SK-N-SH treated with all-trans-retinoic acid at 6 μM for 48 hours (cell line): Measurements from ENCODE around the gene RIMOC1.

ENCODE experiments used
- ATAC-seq: fragments of 200-7000 bp; cut with Tn5 transposase; 3 replicates; pipeline ENCODE4 v1.9.1; 2020; ENCODE audit warnings: mild to moderate bottlenecking, moderate library complexity
- ARNTL ChIP-seq: fragments of 450-650 bp; formaldehyde crosslinking; IDR thresholded peaks from 2 replicates; pipeline ENCODE4 v1.5.0; 2020; ENCODE audit warnings: low read depth, mild to moderate bottlenecking, moderate library complexity, borderline replicate concordance
- BACH2 ChIP-seq: fragments of 250-450 bp; sonication (Bioruptor Pico); IDR thresholded peaks from 2 replicates; pipeline ENCODE4 v1.9.0; 2021; ENCODE audit warnings: mild to moderate bottlenecking, borderline replicate concordance
- CSDC2 ChIP-seq: fragments of 250-450 bp; sonication (Bioruptor Pico); IDR thresholded peaks from 2 replicates; pipeline ENCODE4 v1.5.0; 2020; ENCODE audit warnings: mild to moderate bottlenecking, moderate library complexity
- GLIS3 ChIP-seq: fragments of 250-450 bp; sonication (Bioruptor Pico); IDR thresholded peaks from 2 replicates; pipeline ENCODE4 v1.5.0; 2020; ENCODE audit warnings: mild to moderate bottlenecking, moderate library complexity
- ISL1 ChIP-seq: fragments of 250-450 bp; sonication (Bioruptor Pico); IDR thresholded peaks from 2 replicates; pipeline ENCODE4 v2.1.2; 2022; ENCODE audit warnings: mild to moderate bottlenecking, moderate library complexity
- OSR1 ChIP-seq: fragments of 250-450 bp; sonication (Bioruptor Pico); IDR thresholded peaks from 2 replicates; pipeline ENCODE4 v1.8.0; 2022; ENCODE audit warnings: moderate library complexity, mild to moderate bottlenecking, inconsistent platforms
- PPARA ChIP-seq: fragments of 250-450 bp; sonication (Bioruptor Pico); IDR thresholded peaks from 2 replicates; pipeline ENCODE4 v1.5.0; 2020; ENCODE audit warnings: mild to moderate bottlenecking, borderline replicate concordance
- RARB ChIP-seq: fragments of 250-450 bp; sonication (Bioruptor Pico); IDR thresholded peaks from 2 replicates; pipeline ENCODE4 v1.8.0; 2021; ENCODE audit warnings: mild to moderate bottlenecking, moderate library complexity
- SNAI2 ChIP-seq: fragments of 250-450 bp; sonication (Bioruptor Pico); IDR thresholded peaks from 2 replicates; pipeline ENCODE4 v1.5.0; 2020; ENCODE audit warnings: mild to moderate bottlenecking, moderate library complexity
- TCF4 ChIP-seq: fragments of 250-450 bp; sonication (Bioruptor Pico); IDR thresholded peaks from 2 replicates; pipeline ENCODE4 v1.8.0; 2021; ENCODE audit warnings: mild to moderate bottlenecking, moderate library complexity, borderline replicate concordance
- TOX ChIP-seq: fragments of 250-450 bp; sonication (Bioruptor Pico); IDR thresholded peaks from 2 replicates; pipeline ENCODE4 v1.8.0; 2021; ENCODE audit warnings: mild to moderate bottlenecking, moderate library complexity, borderline replicate concordance
- TSHZ2 ChIP-seq: fragments of 250-450 bp; sonication (Bioruptor Pico); IDR thresholded peaks from 2 replicates; pipeline ENCODE4 v1.5.0; 2020; ENCODE audit warnings: mild to moderate bottlenecking, moderate library complexity
- ZFP3 ChIP-seq: fragments of 250-450 bp; sonication (Bioruptor Pico); IDR thresholded peaks from 2 replicates; pipeline ENCODE4 v1.5.0; 2020; ENCODE audit warnings: mild to moderate bottlenecking, moderate library complexity
- ZNF565 ChIP-seq: fragments of 450-650 bp; formaldehyde crosslinking; conservative IDR thresholded peaks from 2 replicates; pipeline ENCODE4 v1.5.0; 2020; ENCODE audit warnings: low read depth, mild to moderate bottlenecking, moderate library complexity
- ZNF70 ChIP-seq: fragments of 450-650 bp; formaldehyde crosslinking; IDR thresholded peaks from 2 replicates; pipeline ENCODE4 v1.5.0; 2020; ENCODE audit warnings: mild to moderate bottlenecking, moderate library complexity
- ZNF8 ChIP-seq: fragments of 450-650 bp; formaldehyde crosslinking; IDR thresholded peaks from 2 replicates; pipeline ENCODE4 v1.5.0; 2020; ENCODE audit warnings: mild to moderate bottlenecking, moderate library complexity
- TF ChIP-seq, protein P1 (sequence below): fragments of 250-450 bp; sonication (Bioruptor Pico); IDR thresholded peaks from 2 replicates; pipeline ENCODE4 v1.5.1; 2020; ENCODE audit warnings: low read depth, mild to moderate bottlenecking, moderate library complexity
- TF ChIP-seq, protein P2 (sequence below): fragments of 250-450 bp; sonication (Bioruptor Pico); IDR thresholded peaks from 2 replicates; pipeline ENCODE4 v1.8.0; 2021; ENCODE audit warnings: low read depth, mild to moderate bottlenecking, moderate library complexity, borderline replicate concordance
- TF ChIP-seq, protein P3 (sequence below): fragments of 250-450 bp; sonication (Bioruptor Pico); IDR thresholded peaks from 2 replicates; pipeline ENCODE4 v1.8.0; 2020; ENCODE audit warnings: mild to moderate bottlenecking, moderate library complexity, borderline replicate concordance

RIMOC1 gene

DNA sequence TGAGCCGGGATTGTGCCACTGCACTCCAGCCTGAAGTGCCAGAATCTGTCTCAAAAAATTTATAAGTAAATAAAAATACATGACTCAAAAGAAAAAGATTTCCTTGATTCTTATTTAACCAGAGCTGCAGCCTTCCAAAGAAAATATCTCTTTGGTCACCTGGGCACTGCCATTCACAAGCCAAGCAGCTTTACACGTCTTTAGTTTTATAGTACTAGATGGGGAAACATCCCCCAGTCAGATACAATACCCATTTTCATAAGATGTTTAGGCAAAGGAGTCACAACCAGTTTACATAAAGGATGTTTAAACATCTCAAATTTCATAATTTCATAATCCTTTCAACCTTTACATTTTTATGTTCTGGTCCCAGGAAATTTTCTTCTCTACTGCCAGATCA is 20.2 kb upstream of the RIMOC1 start:
- no peak for ATAC-seq
- TF ChIP-seq ISL1 (CRISPR knock-in tag) (no peak), PPARA (CRISPR knock-in tag) (no peak)
- TF ChIP-seq, protein P1, sequence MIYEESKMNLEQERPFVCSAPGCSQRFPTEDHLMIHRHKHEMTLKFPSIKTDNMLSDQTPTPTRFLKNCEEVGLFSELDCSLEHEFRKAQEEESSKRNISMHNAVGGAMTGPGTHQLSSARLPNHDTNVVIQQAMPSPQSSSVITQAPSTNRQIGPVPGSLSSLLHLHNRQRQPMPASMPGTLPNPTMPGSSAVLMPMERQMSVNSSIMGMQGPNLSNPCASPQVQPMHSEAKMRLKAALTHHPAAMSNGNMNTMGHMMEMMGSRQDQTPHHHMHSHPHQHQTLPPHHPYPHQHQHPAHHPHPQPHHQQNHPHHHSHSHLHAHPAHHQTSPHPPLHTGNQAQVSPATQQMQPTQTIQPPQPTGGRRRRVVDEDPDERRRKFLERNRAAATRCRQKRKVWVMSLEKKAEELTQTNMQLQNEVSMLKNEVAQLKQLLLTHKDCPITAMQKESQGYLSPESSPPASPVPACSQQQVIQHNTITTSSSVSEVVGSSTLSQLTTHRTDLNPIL (CRISPR knock-in tag) = no peak

DNA sequence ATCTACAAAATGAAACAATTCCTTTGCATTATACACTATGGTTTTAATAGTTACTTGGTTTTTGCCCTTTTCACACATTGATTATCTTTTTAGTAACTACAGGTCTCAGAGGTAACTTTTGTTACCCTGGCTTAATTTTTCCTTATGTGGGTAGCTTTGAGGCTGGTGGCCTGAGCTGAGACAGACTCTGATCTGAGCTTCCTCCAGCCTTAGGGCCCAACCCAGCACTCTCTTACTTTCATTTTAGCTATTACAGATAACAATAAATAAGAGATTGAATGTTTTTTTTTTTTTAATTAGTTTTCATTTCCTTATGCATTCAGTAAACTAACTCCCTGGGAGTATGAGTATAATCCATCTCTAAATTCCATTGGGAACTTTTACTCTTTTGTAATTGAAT is 18.9 kb upstream of the RIMOC1 start:
- TF ChIP-seq ZNF8 (CRISPR knock-in tag) (no peak), TOX (CRISPR knock-in tag) (no peak), TCF4 (CRISPR knock-in tag) (no peak), ARNTL (no peak), PPARA (CRISPR knock-in tag) (no peak)
- TF ChIP-seq, all 23 proteins: peak for 0
- ATAC-seq = no peak

DNA sequence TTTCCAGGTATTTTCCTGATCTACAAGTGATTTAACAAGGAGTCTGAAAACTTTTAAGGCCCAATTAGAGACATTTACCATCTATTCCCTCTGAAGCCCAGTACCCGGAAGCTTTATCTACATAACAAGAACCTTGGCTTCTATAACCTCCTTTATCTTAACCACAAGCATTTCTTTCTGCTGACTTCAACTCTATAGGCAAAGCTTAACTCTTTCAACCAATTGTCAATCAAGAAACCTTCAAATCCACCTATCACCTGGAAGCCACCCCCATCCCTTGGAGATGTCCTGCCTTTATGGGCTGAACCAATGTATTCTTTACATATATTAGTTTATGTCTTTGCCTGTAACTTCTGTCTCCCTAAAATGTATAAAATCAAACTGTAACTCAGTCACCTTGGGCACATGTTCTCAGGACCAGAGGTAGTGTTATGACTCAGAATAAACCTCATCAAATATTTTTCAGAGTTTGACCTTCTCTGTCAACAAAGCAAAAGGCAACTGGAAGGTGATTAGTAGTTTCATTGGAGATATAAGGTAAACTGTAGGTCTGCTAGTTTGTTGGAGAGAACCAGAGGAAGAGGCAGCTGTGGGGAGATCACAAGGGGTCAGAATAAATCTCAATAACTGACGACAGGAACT is 13.0 kb upstream of the RIMOC1 start:
- no peak for ATAC-seq
- TF ChIP-seq ZFP3 (no peak), TCF4 (CRISPR knock-in tag) (no peak), ZNF8 (CRISPR knock-in tag) (no peak), ZNF565 (CRISPR knock-in tag) (no peak), TOX (CRISPR knock-in tag) (no peak), GLIS3 (CRISPR knock-in tag) (no peak), RARB (no peak), ISL1 (CRISPR knock-in tag) (no peak), TSHZ2 (CRISPR knock-in tag) (no peak), CSDC2 (CRISPR knock-in tag) (no peak), OSR1 (CRISPR knock-in tag) (no peak), BACH2 (CRISPR knock-in tag) (no peak), ARNTL (no peak), ZNF70 (no peak)
- TF ChIP-seq, protein P2, sequence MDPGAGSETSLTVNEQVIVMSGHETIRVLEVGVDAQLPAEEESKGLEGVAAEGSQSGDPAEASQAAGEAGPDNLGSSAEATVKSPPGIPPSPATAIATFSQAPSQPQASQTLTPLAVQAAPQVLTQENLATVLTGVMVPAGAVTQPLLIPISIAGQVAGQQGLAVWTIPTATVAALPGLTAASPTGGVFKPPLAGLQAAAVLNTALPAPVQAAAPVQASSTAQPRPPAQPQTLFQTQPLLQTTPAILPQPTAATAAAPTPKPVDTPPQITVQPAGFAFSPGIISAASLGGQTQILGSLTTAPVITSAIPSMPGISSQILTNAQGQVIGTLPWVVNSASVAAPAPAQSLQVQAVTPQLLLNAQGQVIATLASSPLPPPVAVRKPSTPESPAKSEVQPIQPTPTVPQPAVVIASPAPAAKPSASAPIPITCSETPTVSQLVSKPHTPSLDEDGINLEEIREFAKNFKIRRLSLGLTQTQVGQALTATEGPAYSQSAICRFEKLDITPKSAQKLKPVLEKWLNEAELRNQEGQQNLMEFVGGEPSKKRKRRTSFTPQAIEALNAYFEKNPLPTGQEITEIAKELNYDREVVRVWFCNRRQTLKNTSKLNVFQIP = no peak
- TF ChIP-seq, protein P3, sequence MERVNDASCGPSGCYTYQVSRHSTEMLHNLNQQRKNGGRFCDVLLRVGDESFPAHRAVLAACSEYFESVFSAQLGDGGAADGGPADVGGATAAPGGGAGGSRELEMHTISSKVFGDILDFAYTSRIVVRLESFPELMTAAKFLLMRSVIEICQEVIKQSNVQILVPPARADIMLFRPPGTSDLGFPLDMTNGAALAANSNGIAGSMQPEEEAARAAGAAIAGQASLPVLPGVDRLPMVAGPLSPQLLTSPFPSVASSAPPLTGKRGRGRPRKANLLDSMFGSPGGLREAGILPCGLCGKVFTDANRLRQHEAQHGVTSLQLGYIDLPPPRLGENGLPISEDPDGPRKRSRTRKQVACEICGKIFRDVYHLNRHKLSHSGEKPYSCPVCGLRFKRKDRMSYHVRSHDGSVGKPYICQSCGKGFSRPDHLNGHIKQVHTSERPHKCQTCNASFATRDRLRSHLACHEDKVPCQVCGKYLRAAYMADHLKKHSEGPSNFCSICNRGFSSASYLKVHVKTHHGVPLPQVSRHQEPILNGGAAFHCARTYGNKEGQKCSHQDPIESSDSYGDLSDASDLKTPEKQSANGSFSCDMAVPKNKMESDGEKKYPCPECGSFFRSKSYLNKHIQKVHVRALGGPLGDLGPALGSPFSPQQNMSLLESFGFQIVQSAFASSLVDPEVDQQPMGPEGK (CRISPR knock-in tag) = no peak
- TF ChIP-seq, protein P1 (CRISPR knock-in tag) = no peak
- TF ChIP-seq, all 23 proteins: peak for 0

- no peak for ATAC-seq
- no peak for TF ChIP-seq CSDC2 (CRISPR knock-in tag)
- TF ChIP-seq, protein P1 (CRISPR knock-in tag) = no peak
- no peak for TF ChIP-seq ISL1 (CRISPR knock-in tag)
- no peak for TF ChIP-seq PPARA (CRISPR knock-in tag)
- TF ChIP-seq GLIS3 (CRISPR knock-in tag) = no peak
- TF ChIP-seq, protein P2 = no peak
- TF ChIP-seq SNAI2 = no peak
- TF ChIP-seq ZFP3 = no peak
- TF ChIP-seq, protein P3 (CRISPR knock-in tag) = no peak
- TF ChIP-seq ZNF70 = no peak
- TF ChIP-seq ARNTL = no peak
These were observed 12.1 kb upstream of the RIMOC1 start for GRCh38 chr5:41892031-41892430.
